ENCODE results near the gene CCS. TPM values are rescaled to one million over a fixed set of nuclear protein-coding genes. Genes with fewer than 3 reads are reported as not detected.

CCS gene
- total and polyA plus RNA-seq, 2 experiments from 2014 or later = 86.6 to 117 TPM

- Histone ChIP-seq H3K27me3 (no peaks in the 10 kb centered on the region), H3K36me3 (no peaks in the 10 kb centered on the region), H3K9me3 (ENCODE audit: low read depth) (no peaks in the 10 kb centered on the region), H3K4me1 (ENCODE audit: low read depth) (peaks cover 7% of the 10 kb centered on the region), H3K4me3 (no peak overlapping the region), H3K27ac (no peak overlapping the region)
- TF ChIP-seq CTCF (IDR thresholded peaks at IDR 0.05; ENCODE audit: low read depth, low read length) = no peak
- no peak for DNase-seq (ENCODE audit: low read depth in 1 of 2, low spot score in 1 of 2)
Measured at GRCh38 chr11:66567787-66568123, 25.2 kb upstream of the CCS start.

GRCh38 chr11:66568124-66568916 lies 24.7 kb upstream of the CCS start, which contains the start of gene CTSF:
Gene CTSF (minus strand): TSS chr11:66568606. CDS start chr11:66568486, 120 bp downstream.
- Histone ChIP-seq H3K4me1 (ENCODE audit: low read depth) (peaks cover 7% of the 10 kb centered on the region), H3K27ac (no peak within 1 kb of the TSS), H3K27me3 (no peaks in the 10 kb centered on the region), H3K4me3 (peak within 1 kb of the TSS; percentile 15), H3K9me3 (ENCODE audit: low read depth) (no peaks in the 10 kb centered on the region), H3K36me3 (no peaks in the 10 kb centered on the region)
- peak; percentile 35 to 82 for DNase-seq (ENCODE audit: low read depth in 1 of 2, low spot score in 1 of 2)
- no peak for TF ChIP-seq CTCF (IDR thresholded peaks at IDR 0.05; ENCODE audit: low read depth, low read length)

GRCh38 chr11:66569076-66569475 lies 23.9 kb upstream of the CCS start:
- Histone ChIP-seq H3K4me3 (no peak overlapping the region), H3K4me1 (ENCODE audit: low read depth) (peaks cover 7% of the 10 kb centered on the region), H3K27me3 (no peaks in the 10 kb centered on the region), H3K9me3 (ENCODE audit: low read depth) (no peaks in the 10 kb centered on the region), H3K27ac (no peak overlapping the region), H3K36me3 (no peaks in the 10 kb centered on the region)
- TF ChIP-seq CTCF (IDR thresholded peaks at IDR 0.05; ENCODE audit: low read depth, low read length) = no peak
- no peak for DNase-seq (ENCODE audit: low read depth in 1 of 2, low spot score in 1 of 2)

- H3K27me3 ChIP-seq = no peaks in the 10 kb centered on the region
- no peaks in the 10 kb centered on the region for H3K9me3 ChIP-seq (ENCODE audit: low read depth)
- H3K36me3 ChIP-seq = no peaks in the 10 kb centered on the region
- TF ChIP-seq CTCF (IDR thresholded peaks at IDR 0.05; ENCODE audit: low read depth, low read length) = no peak
- H3K4me3 ChIP-seq = no peak overlapping the region
- peaks cover 7% of the 10 kb centered on the region for H3K4me1 ChIP-seq (ENCODE audit: low read depth)
- peak in 1 of 2 donors; percentile 34 for DNase-seq (ENCODE audit: low read depth in 1 of 2, low spot score in 1 of 2)
- peak overlapping the region; percentile 20 for H3K27ac ChIP-seq
Measured at GRCh38 chr11:66570079-66570849, 22.7 kb upstream of the CCS start.

GRCh38 chr11:66570850-66571180 lies 22.2 kb upstream of the CCS start:
- H3K4me1 ChIP-seq (ENCODE audit: low read depth) = peaks cover 7% of the 10 kb centered on the region
- H3K27me3 ChIP-seq = no peaks in the 10 kb centered on the region
- H3K4me3 ChIP-seq = no peak overlapping the region
- no peaks in the 10 kb centered on the region for H3K9me3 ChIP-seq (ENCODE audit: low read depth)
- peak overlapping the region; percentile 20 for H3K27ac ChIP-seq
- DNase-seq (ENCODE audit: low read depth in 1 of 2, low spot score in 1 of 2) = no peak
- no peak for TF ChIP-seq CTCF (IDR thresholded peaks at IDR 0.05; ENCODE audit: low read depth, low read length)
- H3K36me3 ChIP-seq = no peaks in the 10 kb centered on the region

Data from cardiac muscle cell (in vitro differentiated cells and primary cell).